ENCODE data around the gene DAB2IP.

DAB2IP gene

DNA sequence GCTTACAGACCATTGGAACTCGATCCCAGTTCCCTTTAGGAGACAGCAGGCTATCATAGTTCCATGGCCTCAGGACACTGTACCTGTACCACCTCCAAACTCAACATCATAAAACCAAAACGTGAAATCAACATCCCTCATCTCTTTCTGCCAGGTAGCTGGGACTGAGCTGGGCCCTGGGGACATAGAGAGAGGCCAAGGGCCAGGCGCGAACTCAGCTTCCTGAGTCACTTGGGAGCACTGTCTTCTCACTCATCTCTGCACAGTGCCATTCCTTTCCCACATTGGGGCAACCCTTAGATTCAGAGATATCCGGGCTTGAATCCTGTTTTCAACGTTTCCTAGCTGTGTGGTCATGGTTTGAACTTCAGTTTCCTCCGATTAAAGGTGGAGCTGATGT lies 12.2 kb downstream of the DAB2IP start:
- no peak for DNase-seq (ENCODE audit: low read depth)

DNA sequence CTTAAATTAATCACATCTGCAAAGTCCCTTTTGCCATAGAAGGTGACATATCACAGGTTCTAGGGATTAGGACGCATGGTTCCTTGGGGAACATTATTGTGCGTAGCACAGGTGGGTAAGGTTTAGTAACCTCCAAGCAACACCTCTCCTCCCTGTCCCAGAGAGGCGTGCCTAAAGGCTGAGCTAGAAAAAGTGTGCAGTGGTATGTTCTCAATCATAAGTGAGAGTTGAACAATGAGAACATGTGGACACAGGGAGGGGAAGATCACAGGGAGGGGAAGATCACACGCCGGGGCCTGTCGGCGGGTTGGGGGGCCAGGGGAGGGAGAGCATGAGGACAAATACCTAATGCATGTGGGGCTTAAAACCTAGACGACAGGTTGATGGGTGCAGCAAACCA lies 14.9 kb downstream of the DAB2IP start:
- no peak for DNase-seq (ENCODE audit: low read depth)

DNA sequence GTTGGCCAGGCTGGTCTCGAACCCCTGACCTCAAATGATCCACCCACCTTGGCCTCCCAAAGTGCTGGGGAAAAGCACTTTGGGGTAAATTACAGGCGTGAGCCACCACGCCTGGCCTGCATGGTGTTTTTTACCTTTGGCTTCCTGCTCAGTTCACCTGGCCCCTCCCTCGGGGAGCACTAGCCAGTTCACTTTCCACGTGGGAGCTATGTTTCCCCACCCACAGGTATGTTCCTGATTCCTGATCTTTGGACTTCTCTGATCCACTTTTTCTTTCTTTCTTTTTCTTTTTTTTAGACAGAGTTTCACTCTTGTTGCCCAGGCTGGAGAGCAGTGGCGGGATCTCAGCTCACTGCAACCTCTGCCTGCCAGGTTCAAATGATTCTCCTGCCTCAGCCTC lies 15.8 kb downstream of the DAB2IP start:
- no peak for DNase-seq (ENCODE audit: low read depth)

DNA sequence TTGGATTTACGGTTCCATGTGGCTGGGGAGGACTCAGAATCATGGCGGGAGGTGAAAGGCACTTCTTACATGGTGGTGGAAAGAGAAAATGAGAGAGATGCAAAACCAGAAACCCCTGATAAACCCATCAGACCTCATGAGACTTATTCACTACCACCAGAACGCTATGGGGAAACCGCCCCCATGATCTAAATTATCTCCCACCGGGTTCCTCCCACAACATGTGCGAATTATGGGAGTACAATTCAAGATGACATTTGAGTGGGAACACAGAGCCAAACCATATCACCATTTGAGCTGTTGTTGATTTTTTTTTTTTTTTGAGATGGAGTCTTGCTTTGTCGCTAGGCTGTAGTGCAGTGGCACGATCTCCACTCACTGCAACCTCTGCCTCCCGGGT lies 16.5 kb downstream of the DAB2IP start:
- DNase-seq (ENCODE audit: low read depth) = no peak

DNA sequence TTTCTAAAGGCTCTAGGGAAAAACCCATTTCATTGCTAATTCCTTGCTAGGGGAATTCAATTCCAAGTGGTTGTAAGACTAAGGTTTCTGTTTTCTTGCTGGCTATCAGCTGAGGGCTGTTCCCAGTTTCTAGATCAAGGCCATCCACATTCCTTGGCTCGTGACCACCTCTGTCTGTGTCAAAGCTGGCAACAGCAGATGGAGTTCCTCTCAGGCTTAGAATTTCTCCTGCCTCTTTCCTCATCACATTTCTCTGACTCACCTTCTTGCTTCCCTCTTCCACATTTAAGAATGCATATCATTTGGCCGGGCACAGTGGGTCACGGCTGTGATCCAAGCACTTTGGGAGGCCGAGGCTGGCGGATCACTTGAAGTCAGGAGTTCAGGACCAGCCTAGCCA lies 19.0 kb downstream of the DAB2IP start:
- DNase-seq (ENCODE audit: low read depth) = no peak

DNA sequence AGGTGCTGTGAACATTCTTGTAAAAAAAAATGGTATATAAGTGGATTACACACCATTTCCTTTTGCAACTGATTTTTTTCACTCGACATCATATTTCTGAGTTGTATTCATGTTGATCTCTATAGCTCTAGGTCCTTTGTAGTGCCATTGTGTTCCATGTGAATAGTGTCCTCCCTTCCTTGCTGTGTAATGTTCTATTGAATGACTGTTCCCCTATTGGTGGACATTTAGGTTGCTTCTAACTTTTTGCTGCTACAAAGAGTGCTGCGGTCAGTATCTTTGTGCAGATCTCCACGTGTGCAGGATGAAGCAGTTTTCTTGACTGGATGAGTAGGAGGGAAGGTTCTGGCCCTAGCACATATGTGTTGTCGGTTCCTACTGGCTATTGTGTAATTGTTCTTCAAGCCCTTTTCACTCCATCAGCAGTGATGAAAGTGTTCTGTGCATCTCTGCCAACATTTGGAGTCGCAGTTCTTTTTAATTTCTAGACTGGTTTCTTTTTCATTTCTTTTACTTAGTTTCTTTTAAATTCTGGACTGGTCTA lies 20.2 kb downstream of the DAB2IP start:
- DNase-seq (ENCODE audit: low read depth) = no peak

DNA sequence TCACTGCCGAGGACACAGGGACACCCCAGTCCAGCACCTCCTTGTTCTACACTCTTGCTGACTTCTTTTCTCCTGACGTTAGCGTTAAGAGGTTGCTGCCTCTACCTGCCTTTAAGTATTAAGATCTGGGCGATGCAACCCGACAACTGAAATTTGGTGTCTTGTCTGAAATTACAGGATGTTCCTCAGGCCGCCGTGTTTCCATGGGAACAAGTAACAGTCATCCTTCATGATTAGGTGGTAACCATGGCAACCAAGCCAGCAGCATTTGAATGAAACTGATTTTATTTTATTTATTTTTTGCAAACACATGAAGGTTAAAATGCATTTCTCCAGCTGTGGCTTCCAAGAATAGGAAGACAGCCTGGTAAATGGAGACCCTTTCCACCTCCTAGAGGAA lies 20.8 kb downstream of the DAB2IP start:
- no peak for DNase-seq (ENCODE audit: low read depth)

DNA sequence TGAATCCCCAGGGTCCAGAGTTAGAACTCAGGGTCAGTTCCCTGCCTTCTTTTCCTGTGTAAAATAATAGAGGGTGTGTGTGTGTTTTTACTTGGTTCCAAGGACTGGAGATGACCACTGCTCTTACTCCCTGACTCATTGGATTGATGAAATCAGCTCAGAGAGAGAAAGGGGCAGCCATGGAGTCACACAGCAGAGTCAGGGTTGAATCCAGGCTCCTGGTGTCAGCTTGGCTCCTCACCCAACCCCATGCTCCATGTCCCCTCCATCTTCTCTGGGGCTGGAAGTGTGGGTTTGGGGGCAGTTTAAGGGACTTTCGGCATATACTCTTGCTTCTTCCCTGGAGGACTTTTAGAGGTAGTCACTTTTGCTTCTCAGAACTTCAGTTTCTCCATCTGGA lies 21.6 kb downstream of the DAB2IP start:
- no peak for DNase-seq (ENCODE audit: low read depth)

DNA sequence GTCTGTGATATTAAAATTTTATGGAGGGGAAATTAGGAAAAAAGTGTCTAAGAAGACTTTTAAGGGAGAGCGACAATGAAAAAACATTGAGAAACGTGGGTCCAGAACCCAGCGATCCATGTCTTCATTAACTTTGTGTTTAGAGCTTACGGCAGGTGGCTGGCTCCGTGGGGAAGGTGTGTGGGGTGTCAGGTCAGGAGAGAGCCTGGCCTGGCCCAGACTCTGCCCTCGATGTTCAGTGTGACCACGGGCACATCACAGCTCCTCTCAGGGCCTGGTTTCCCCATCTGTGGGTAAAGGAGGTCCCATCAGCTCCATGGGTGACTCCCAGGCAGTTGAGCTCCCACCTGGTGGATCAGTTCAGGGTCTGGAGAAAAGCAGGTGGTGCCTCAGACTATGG lies 22.1 kb downstream of the DAB2IP start:
- no peak for DNase-seq (ENCODE audit: low read depth)

DNA sequence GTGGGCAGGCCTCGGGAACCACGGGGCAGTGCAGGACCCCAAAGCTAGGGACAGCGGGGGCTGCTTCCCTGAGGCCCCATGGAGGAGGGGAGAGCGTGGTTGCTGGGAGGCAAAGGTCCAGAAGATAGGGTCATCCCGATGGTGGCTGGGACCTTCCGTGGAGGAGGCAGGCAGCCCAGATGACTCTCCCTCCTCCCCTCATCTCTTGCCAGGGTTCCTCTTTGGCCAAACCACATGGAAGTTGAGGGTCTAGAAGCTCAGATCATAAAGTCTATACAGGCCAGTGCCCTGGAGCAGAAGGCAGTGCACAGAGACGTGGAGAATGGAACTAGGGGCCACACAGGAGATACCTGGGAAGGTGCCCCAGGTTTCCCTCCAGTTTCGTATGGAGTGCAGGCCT lies 22.6 kb downstream of the DAB2IP start:
- no peak for DNase-seq (ENCODE audit: low read depth)

DNA sequence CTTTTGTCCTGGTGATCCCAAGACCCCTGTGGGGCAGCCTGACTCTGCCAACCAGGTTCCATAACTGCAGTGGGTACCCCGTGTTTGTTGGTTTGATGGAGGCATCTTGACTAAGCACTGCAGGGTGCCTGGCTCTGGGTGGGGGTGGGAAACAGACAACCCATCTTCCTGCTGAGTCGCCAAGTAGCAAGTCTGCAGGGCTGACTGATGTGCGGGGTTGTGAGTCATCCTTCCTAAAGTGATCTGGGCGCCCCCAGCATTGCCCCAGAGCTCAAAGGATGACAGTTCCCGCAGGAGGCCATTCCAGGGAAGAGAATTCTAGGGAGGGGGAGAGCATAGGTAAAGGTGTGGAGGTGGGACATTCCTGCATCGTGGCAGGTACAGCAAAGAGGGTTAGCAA lies 23.5 kb downstream of the DAB2IP start:
- no peak for DNase-seq (ENCODE audit: low read depth)

DNA sequence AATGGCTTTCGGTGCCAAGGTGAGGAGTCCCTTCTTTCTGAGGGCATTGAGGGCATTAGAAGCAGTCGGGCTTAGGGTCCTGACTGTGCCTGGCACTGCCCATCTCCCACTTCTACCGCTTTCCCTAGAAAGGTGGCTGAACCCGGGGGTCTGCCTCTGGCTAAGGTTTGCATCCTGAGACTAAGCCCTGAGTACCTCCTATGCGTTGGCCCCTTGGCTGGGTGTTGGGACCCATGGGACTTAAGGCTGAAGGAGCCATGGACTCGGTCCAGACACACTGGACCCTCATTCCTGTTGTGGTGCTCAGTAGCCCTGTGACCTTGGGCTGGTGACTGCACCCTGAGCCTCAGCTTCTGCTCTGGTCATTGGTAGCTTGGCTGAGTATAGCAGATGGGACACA lies 23.9 kb downstream of the DAB2IP start:
- DNase-seq (ENCODE audit: low read depth) = no peak

DNA sequence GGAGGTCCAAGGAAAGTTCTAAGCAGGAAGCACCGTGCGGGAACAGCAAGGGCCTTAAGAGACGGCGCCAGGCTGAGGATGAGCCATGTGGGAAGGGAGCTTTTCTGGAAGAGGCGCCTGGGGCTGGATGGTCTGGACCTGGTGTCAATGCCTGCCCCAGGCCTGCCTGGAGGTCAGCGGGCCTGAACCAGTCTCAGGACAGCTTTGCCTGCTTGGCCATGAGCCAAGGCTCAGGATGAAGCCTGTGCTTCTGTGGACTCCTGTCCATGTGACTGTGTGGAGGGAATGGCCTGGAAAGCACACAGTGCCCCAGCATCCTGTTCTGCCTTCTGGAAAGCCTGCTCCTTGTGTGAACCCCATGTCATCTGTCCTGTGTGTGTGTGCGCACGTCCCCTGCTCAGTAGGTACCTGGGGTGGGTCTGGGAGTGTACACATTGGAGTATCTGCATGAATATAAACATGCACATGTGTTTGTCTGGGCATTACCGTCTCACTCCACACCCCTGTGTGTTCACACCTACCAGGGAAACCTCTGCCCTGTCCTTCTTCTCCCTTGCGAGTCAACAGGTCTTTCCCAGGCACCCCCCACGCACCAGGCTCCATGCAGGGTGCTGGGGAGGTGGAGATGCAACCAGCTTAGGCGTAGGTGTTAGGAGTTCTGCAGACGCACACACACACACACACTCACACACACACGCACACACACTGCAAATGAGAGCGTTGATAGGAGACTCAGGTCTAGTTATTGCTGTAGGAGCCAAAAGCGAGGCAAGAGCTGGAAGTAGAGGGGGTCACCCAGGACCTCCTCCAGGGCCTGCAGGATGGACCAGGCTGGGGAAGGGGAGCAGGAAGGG lies 24.8 kb downstream of the DAB2IP start:
- no peak for DNase-seq (ENCODE audit: low read depth)

DNA sequence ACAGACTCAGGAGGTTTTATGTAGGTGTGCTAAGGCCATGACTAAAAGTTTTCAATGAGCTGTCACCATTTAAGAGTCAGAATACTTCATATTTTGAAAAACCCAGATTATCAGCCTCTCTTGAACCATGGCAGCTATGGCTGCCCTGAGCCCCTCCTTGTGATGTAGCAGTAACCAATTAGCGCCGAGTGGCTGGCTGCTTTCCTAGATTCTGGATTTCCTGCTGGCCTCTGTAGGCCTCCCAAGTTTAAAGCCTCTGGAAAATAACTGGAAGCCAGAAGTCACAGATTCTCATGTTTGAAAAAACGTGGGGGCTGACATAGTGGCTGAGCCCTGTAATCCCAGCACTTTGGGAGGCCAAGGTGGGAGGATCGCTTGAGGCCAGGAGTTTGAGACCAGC lies 25.5 kb downstream of the DAB2IP start:
- no peak for DNase-seq (ENCODE audit: low read depth)

DNA sequence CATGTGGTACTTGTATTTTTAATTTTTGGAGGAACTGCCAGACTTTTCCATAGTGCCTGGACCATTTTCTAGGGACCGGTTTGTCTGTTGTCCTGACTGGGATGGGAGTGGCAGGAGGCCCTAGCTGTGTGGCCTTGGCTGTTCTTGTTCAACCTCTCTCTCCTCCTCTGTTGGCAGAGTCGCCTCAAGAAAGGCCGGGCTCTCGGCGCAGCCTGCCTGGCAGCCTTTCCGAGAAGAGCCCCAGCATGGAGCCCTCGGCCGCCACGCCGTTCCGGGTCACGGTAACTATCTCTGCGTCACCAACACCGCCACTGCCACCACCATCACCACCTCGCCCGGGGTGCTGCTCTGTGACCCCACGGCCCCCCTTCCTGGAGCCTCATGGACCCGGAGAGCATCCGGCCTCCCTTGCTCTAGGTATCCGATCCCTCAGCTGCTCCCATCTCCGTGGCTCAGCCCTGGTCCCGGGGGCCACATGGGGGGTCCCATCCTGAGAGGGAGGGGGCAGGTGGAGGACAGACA lies 27.1 kb downstream of the DAB2IP start:
- no peak for DNase-seq (ENCODE audit: low read depth)

DNA sequence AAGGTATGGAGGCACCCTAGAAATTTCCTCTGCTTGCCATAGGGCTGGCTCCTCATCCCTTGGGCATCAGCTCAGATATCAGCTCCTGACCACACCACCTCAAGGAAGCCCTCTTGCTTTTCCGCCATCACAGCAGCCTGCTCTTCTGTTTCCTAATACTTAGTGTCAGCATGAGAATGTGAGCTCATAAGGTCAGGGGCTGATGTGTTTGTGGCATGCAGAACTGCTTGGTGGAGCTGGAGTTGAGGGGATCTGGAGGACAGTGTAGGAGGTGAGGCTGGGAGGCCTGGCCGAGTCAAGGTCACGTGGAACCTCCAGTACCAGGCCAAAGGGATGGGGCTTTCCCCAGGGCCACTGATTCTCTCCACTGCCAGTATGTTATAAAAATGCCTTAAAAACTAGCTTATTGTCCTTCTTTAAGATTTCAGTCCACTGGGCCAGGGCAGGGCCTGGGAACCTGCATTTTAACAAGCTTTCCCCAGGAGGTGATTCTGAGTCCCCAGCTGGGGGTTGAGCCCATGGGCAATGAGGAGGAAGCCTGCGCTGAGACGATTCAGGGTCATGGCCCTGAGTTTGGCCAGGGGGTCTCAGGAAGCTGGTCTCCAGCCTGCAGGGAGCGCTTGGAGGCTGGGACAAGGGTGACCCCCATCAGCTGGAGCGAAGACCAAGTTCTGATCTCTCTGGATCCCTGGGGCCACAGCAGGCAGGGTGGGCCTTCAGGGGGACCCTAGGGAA lies 28.6 kb downstream of the DAB2IP start:
- no peak for DNase-seq (ENCODE audit: low read depth)

DNA sequence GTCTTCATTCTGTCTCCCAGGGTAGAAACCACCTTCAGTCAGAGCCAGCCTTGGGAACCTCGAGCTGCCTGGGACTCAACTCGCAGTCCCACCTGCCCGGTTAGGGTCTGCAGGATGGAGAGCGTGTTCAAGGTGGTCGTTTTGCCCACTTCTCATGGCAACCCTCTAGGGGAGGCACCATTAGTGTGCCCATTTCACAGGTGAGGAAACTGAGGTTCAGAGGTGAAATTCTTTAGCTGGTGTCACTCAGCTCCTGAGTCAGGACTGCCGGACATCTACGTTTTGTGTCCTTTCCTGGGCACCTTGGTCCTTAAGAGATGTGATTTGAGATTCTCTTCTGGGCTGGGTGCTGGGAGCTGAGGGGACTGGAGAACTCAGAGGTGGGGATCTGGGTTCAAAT lies 30.0 kb downstream of the DAB2IP start:
- no peak for DNase-seq (ENCODE audit: low read depth)

DNA sequence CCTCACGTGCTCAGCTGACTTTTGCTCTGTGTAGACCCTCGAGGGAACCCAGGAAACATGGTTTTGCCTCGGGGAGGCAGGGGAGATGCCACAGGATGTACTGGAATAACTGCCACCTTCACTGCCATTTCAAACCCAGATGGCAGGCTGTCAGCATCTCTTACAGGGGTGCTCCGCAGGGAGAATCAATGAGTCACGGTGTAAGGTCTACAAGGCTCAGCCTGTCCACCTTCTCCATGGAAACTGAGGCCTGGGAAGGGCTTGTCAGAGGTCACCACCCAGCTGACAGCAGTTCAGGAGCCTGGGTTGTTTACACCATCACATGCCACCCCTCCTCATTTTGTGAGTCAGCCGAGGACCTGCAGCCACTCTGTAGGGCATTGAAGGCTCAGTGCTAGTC lies 30.8 kb downstream of the DAB2IP start:
- no peak for DNase-seq (ENCODE audit: low read depth)

DNA sequence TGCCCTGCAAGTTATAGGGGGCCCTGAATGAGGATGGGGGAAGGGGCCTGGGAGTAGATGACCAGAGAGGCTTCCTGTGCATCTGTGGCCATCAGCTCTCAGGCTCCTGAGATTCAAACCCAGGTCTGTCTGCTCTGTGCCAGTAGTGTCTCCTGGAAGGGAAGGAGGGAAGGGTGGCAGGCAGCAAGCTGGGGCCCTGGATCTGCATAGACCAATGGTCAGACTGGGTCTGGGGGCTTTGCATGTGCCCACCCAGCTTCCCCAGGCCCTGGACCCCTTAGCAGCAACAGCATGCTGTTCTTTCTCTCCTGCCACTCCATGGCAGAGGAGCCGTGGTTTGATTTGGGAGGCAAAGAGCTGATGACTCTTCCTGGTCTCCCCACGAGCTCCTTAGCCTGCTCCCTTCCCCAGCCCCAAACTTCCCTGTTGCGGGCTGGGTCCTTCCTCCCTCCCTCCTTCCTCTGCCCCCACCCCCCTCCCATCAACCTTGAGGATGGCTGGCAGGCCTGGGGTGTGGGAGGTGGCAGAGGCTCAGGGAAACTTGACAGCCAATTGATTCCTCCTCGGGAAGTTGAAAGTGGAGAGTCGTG lies 31.6 kb downstream of the DAB2IP start:
- no peak for DNase-seq (ENCODE audit: low read depth)

DNA sequence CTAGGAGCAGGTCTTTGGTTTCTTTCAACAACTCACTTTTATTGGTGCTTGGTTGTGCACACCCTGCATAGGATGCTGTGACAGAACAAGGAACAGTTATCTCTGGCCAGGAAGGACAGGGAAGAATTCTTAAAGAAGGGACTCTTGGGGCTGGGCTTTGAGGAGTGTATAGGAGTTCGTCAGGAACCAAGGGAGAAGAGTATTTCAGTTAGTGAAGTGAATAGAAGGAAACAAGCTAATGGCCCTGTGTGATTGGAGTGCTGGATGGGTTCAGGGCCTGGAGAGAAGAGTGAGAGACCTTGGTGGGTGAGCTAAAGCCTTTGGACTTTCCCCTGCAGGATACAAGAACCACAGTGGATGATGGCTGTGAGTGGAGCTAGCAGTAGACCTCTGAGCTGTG lies 32.2 kb downstream of the DAB2IP start:
- no peak for DNase-seq (ENCODE audit: low read depth)

DNA sequence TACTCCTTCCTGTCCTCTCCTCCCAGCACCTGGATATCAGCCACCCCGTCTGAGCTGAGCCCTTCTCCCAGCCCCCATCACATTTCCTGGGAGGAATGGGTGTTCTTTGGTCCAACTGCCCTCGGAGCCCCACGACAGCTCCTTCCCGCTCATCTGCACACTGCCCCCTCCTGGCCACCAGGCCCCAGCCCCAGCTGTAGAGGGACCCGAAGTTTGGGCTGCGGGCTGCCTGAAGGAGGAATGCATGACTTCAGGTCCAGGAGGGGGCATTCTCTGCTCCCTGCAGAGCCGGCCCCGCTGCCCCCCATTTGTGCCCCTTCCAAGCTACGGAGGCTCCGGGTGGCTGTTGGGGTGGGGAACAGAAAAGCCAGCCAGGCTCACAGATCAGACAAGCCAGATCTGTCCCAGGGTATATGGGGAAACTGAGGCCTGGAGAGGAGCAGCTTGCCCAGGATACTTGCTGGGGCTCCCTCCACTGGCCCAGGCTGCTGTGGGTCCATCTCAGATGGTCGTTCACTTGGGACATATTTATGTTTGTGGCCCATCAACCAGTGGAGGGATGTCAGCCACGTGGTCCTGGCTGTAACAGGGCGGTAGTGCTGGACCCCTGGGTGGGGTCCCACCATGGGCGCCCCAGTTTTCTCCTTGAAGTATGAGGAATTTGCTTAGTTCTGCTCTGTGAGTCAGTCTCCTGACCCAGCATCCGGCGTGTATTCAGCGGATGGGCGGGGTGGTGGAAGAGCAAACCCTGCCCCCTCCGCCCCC lies 33.1 kb downstream of the DAB2IP start:
- no peak for DNase-seq (ENCODE audit: low read depth)
